ENCODE measurements around the gene TMEM151A.
"Not testable (repeated sequence)": the region's sequence is repeated elsewhere in the genome, so short reads cannot be mapped to it uniquely, and the experiment has no call there.

The TMEM151A gene

DNA sequence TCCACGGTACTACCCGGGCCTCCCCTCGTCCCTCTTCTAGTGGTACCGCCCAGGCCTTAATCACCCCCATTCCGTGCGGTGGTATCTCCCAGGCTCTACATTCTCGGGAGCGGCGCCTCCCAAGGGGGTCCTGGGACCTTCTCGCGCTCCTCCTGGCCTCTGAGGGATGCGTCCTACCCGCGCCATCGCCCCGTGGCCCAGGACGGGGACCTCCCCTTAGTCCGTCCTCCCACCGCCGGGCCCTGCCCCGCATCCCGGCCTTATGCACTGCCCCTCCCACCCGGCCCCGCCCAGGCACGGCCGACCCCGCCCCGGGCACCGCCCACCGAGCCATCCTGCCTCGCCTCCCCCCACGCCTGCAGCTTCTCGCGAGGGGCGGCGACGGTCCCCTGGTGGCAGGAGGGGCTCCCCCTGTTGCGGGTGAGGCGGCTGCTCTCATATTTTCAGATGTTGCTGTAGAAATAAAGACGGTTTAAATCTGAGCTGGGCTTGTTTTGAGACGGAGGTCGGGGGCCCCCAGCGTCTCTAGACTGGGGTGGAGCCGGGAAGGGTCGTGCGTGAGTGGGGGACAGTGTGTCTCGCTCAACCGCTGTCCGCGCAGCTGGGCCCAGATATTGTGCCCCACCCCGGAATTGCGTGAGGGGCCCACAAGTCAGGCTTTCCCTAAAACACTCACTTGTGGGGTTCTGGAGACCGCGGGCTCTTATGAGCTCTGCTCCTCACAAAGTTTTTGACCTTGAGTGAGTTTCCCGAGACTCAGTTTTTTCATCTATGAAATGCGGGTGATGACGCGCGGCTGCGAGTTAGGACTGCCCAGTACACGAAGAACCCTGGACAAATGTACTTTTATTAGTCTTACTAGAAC lies 24.1 kb upstream of the TMEM151A start:
- peak; percentile 83 to 88 for DNase-seq

DNA sequence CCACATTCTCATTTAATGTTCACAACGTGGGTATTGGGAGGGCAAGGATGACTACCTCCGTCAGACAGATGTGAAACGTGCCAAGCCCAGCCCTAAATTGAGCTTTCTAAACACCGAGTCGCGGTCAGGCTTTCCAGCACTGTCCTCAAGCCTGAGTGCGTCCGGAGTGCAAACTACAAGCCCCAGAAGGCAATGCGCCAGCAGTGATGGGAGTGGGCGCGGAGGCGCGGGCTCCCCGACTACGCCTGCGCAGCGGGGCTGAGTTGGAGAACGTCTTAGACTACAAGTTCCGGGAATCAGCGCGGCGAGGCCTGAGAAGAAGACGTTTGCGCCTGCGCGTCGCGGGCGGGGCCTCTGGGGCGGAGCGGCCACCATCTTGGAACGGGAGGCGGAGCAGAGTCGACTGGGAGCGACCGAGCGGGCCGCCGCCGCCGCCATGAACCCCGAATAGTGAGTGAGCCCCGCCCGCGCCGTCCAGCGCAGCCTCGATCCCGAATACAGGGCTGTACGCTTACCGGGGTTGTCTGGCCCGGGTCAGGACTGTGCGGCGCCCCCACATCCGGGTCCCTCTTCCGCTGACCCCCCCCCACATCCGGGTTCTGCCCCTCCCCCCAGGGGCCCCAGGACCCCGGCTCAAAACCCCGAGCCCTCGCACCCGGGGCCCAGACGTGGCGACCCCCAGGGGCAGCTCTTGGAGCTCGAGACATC lies 23.3 kb upstream of the TMEM151A start, which contains the start of gene RAB1B:
RAB1B (plus strand) TSS at position 396 of the 708 bp plus-strand sequence; CDS start at position 437, 41 bp downstream.
- DNase-seq = peak; percentile 99

DNA sequence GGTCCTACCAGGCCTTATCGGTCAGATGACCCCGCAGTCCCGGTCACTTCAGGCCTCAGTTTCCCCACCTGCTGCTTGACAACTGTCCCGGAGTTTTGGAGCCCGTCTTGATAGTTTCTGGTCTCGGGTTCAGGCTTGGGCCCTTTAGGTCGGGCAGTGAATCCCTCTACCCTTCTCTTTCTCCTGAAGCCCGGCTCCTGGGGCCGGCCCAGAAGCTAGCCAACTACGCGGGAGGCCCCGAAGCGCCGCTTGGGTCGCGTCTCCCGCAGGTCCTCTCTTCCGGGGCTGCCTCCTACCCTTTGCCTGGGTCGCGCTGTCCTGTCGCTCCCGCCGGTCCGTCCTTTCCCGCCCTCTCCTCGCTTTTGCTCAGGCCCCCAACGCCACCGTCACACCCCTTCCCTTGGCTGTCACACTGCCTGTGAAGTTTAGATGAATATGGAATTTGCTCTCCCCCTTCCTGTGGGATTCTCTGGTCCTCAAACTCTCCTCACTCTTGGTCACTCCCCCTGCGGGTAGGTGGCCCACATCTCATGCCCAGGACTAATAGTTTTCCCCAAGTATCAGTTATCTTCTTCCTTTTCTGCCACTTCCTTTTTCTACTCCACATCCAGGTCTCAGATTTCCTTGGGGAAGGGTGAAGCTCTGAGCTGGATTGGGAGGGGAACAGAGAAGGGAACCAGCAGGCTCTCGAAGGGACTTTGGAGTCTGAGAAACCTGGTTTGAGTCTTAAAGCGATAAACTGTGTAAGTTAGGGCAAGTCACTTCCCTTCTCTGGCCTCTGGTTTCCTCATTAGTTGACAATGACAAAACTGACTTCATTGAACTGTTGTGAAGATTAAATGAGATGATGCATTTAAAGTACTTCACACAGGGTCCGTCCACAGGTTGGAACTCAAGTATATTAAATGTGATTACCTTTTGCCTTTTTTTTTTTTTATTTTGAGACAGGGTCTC lies 22.5 kb upstream of the TMEM151A start:
- no peak for DNase-seq

DNA sequence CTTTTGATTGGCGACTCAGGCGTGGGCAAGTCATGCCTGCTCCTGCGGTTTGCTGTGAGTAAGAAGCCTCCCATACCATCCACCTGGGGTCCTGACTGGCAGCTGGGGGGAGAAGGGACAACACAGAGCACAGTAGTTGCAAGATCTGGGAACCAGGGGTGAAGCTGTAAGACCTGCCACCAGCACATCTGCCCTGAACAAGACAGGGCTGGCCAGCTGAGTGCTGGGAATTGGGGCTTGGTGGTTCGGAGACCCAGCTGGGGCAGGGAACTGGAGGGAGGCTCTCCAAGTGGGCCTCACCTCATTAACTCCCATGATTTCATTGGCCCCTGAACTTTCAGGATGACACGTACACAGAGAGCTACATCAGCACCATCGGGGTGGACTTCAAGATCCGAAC lies 19.9 kb upstream of the TMEM151A start:
- no peak for DNase-seq

DNA sequence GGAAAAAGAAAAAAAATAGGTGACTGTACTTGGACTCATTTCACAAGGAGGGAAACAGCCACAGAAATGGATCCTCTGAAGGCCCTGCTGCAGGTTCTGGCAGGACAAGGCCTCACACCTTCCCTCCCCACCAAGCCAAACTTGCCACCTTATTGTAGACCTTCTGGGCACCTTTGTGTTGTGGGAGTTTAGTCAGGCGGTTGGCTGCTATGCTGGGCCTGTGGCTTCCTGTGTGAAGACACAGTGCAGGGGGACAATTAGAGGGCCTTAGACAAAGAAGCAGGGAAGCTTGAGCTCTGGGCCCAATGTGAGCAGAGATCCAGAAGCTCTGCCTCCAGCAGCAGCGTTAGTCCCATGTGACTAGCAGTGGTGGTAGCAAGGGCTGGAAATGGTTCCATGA lies 19.1 kb upstream of the TMEM151A start:
- DNase-seq = no peak

DNA sequence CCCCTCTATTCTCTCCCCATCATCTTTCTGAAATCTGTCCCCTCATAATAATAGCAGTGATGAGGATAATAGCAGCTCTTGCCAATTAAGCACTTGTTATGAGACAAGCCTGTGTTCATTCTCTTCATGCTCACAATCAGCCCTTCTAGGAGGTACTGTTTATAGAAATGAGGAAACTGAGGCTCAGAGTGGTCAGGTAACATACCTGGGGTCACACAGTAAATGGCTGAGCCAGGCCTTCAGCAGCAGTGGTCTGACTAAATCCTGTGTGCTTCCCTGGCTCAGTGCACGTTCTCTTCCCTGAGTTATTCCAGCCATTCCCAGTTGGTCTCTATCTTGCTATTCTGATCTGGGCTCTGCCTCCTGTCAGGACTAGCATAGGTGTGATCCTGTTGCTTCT lies 17.5 kb upstream of the TMEM151A start:
- DNase-seq = no peak

DNA sequence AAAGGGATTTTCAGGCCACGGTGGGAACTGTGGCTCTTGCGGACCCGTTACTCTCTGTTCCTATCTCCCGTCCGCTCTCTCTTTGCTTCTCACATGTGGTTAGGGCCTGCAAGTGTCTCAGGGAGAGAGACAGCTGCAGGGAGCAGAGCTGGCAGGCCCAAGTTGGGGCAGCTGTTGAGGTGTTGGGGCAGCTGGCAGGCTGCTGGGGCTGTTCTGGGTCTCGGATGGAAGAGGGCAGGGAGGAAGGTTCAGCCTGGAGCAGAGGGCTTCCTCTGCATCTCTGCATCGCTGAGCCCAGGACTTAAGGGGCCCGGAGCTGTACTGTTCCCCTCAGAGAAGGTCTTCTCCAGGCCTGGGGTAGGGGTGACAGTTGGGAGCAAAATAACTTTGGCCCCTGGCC lies 16.3 kb upstream of the TMEM151A start:
- no peak for DNase-seq

DNA sequence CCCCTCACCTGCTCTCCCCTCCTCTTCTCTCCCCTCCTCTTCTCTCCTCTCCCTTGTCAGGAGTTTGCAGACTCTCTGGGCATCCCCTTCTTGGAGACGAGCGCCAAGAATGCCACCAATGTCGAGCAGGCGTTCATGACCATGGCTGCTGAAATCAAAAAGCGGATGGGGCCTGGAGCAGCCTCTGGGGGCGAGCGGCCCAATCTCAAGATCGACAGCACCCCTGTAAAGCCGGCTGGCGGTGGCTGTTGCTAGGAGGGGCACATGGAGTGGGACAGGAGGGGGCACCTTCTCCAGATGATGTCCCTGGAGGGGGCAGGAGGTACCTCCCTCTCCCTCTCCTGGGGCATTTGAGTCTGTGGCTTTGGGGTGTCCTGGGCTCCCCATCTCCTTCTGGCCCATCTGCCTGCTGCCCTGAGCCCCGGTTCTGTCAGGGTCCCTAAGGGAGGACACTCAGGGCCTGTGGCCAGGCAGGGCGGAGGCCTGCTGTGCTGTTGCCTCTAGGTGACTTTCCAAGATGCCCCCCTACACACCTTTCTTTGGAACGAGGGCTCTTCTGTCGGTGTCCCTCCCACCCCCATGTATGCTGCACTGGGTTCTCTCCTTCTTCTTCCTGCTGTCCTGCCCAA lies 15.6 kb upstream of the TMEM151A start:
- no peak for DNase-seq

DNA sequence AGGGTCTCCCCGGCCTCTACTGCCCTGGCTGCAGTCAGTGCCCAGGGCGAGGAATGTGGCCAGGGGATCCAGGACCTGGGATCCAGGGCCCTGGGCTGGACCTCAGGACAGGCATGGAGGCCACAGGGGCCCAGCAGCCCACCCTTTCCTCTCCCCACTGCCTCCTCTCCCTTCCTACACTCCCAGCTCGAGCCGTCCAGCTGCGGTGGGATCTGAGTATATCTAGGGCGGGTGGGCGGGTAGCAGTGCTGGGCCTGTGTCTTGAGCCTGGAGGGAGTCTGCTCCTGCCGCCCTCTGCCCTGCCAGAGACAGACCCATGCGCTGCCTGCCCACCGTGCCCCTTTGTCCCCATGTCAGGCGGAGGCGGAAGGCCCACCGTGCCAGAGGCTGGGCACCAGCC lies 15.1 kb upstream of the TMEM151A start:
- not testable (repeated sequence) for DNase-seq

DNA sequence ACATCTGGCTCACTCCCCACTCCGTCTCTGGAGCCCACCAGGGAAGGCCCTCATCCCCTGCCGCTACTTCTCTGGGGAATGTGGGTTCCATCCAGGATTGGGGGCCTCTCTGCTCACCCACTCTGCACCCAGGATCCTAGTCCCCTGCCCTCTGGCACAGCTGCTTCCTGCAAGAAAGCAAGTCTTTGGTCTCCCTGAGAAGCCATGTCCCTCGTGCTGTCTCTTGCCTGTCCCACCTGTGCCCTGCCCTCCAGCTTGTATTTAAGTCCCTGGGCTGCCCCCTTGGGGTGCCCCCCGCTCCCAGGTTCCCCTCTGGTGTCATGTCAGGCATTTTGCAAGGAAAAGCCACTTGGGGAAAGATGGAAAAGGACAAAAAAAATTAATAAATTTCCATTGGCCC lies 14.6 kb upstream of the TMEM151A start:
- not testable (repeated sequence) for DNase-seq

DNA sequence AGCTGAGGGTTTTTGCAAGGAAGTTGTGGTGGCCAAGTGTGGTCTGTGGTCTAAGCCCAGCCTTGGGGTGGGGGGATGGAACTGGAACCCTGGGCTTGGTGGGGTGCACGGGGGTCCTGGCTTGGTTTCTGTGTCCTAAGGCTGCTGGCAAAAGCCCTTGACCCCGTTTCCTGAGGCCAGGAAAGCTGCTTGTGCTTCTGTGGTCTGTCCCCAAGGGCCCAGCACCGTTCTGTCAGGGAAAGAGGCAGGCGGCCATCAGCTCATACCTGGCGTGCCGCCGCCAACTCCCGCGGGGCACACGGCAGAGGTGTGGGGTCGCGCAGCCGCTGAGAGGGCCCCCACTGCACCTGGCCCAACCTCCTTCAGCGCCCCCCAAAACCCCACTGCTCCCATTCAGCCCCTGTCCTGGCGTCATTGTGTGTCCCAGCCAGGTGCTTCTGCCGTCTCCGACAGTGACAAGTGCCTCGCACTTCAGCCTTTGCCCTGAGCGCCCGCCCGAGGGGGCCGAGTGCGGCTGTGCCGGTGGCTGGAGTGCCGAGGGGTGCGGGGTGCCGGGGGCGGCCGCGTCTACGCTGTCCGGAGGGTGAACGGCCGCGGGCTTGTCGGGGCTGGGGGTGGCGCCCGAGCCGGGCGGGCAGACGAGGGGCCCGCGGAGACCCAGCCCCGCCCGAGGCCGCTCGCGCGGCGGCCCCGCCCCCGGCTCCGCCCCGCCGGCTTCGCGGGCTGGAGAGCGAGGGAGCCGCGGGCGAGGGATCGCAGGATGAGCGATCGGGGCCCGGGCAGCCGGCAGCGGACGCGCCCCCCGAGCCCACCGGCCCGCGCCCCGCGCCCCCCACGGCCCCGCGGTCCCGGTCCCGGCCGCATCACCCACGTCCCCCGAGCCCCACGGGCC lies 14.0 kb upstream of the TMEM151A start, which contains the start of gene CNIH2:
CNIH2 (plus strand) TSS at position 705 of the 892 bp plus-strand sequence. CDS start 282 bp downstream, outside the sequence.
- peak; percentile 31 to 67 for DNase-seq

DNA sequence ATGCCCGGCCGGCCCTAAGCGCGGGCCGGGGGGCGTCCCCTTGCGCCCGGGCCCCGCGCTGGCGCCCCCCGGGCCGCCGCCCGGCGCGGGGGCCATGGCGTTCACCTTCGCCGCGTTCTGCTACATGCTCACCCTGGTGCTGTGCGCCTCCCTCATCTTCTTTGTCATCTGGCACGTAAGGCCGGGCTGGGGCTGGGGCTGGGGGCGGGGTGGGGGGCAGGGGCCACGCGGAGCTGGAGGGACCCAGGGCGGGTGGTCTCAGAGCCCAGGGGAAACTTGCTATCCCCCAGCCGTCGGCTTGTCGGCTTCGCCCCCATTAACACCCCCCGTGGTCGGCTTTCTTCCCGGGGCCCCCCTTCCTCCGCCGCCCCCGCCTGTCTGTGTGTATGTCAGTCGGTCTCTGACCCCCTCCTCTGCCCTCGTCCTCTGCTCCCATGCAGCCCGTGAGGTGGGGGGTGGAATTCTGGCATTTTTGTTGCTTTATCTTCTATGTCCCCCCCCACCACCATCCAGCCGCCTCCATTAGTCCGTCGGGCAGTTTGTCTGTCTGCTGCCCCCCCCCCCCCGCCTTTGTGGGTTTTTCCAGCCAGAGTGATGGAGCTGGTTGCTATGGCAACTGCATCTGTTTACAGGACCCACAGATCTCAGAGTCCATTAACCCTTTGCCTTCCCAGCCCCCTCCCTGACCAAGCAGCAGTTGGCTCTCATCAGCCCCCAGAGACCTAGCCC lies 13.2 kb upstream of the TMEM151A start:
- DNase-seq = no peak

DNA sequence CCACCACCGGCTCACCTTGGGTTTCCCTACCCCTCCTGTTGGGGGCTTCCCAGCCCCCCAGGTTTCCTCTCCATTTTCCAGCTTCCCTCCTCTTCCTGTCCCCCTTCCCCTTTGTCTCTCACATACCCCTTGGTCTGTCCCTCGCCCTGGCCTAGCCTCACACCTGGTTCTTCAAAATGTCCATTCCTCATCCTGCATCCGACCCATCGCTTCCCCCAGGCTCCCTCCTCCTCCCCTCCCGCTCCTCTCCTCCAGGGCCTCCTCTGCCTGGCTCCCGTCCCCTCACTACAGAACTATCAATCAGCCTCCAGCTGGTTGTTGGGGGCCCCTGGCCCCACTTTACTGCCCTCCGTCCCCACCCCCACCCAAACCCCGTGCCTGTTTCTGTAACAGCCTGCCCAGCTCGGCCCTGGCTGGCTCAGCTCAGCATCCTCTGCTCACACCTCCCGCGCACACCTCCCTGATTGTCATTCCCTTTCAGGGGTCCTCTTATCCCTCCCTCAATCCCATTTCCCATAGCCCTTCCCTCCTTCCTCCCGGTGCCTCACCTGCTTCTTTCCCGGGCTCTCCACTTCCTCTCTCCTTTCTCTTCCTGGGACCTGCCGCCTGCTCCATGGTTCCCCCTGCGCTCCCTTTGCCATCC lies 12.5 kb upstream of the TMEM151A start:
- DNase-seq = no peak

DNA sequence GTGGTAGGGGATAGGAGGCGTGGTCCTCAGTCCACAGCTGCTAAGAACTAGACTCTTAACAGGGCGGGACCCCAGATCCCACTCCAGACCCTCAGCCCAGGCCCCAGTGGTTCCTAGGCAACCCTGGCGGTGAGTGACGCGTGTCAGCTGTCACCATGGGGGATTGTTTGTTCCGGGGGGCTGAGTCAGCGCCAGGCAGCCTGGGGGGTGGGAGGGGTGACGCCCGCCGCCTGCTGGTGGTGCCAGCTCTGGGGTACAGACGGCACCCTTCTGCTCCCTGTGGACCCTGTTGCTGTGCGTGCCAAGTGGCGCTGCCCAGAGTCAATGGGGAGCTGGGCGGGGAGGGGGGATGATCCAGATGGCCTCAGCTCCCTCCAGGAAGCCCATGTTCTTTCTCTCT lies 11.3 kb upstream of the TMEM151A start:
- DNase-seq = no peak

DNA sequence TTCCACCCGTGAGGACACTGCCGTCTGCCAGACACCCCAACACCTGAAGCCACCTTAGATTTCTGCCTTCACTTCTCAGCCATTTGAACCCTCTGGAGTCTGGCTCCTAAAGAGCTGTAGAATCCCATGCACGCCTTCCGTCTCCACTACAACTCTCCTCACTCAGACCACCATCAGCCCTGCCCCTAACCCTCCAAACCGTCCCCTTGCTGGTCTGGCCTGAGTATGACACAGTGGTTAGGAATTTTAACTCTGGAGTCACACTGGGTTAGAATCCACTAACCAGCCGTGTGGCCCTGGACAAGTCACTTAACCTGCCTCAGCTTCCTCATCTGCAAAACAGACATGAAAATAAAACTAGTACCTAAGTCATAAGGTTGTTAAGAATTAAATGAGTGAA lies 10.7 kb upstream of the TMEM151A start:
- DNase-seq = no peak

DNA sequence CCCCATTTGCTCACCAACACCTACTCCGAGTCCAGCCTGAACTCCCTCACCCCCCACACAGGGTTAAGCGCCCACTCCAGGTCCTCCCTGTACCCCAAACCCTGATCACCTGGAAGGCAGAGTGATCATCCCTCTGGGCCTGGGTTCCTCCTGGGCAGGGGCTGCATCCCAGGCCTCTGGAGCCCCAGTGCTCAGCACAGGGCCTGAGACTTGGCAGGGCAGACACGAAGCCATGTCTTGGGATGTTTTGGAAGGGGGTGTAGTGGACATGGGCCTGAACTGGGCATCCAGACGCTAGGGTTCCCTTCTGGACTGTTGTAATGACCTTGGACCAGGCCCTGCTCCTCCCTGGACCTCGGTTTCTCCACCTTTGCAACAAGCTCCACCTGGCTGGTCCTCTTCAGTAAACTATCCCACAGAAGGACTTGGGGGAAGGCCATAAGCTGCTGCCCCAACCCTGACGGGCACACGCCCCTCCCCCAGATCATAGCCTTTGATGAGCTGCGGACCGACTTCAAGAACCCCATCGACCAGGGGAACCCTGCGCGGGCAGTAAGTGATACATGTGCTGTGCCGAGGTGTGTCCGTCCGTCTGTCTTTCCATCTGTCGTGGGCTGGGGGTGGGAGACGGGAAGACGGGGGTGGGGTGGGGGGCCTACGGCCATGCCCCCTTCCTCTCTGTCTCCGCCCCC lies 9.8 kb upstream of the TMEM151A start:
- DNase-seq = no peak

DNA sequence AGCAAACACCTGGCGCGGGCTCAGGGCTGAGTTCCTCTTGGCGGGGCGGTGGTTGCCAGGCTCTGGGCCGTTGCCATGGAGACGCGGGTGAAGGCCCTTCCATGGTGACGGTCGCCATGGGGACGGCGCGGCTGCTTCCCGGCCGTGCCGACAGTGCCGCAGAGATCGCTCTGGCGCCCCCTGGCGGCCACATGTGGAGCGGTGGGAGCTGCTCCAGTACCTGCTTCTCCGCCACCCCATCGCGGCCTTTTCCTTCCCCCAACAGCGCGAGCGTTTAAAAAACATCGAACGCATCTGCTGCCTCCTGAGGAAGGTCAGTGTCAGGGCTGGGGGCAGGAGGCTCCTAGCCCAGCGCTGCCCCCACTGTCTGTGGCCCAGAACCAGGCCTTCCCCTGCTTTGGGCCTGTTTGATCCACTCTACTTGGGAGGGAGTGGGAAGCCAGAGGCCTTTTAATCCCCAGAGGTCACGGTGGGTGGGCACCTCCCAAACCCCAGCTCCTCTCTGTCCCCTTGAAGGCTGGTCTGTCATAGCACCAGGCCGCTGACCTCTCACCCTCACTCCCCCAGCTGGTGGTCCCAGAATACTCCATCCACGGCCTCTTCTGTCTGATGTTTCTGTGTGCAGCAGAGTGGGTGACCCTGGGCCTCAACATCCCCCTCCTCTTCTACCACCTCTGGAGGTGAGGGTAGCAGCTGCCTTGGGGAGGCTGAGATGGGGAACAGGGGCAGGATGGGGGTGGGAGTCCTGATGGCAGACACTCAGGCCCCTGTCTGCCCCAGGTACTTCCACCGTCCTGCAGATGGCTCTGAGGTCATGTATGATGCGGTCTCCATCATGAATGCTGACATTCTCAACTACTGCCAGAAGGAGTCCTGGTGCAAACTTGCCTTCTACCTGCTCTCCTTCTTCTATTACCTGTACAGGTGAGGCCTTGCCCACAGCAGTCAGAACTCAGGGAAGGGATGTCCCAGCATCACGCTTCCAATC lies 8.9 kb upstream of the TMEM151A start:
- DNase-seq = peak; percentile 96 to 99

DNA sequence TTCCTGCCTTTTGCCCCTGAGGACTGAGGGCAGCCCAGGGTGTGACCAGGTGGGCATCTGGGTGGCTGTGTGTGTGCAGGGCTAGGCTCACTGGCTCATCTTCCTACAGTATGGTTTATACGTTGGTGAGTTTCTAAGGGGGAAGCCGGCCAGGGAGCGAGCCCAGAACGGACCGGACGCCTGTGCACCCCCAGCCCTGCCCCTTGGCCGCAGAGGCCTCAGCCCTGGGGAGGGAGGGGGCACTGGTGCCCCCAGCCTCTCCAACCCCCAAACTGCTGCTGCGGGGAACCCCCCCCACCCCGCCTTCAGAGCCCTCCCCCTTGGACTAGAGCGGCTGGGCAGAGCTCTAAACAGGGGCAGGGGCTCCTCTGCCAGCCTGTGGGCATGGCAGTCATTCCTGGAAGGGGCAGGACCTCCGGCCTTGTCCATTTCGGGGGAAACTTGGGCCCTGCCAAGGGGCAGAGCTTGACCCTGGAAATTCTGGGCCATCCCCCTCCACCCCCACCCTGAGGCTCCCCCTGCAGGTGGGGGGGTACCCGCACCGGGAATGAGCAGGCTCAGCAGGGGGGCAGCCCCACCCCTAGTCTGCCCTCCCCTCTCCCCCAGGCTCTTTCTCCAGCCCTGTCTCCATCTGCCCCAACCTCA lies 8.1 kb upstream of the TMEM151A start:
- DNase-seq = no peak

All from NCI-H1930 (cell line).